Osteocyte (in vitro differentiated cells): Measurements from ENCODE around the gene LYZ. TPM values are rescaled to one million over a fixed set of nuclear protein-coding genes. Genes with fewer than 3 reads are reported as not detected.

Source experiments
- DNase-seq: peaks from one replicate; pipeline ENCODE4 v3.0.0; 2021; ENCODE audit warnings: mixed read lengths; ENCODE audit not compliant: unreplicated experiment; ENCODE audit errors: extremely low spot score
- H3K27ac Mint-ChIP-seq: one replicate; pipeline ENCODE4 v1.8.0; 2021; ENCODE audit warnings: mild to moderate bottlenecking, mixed read lengths; ENCODE audit not compliant: unreplicated experiment
- H3K27me3 Mint-ChIP-seq: one replicate; pipeline ENCODE4 v1.8.0; 2021; ENCODE audit warnings: mixed read lengths; ENCODE audit not compliant: unreplicated experiment
- H3K36me3 Mint-ChIP-seq: one replicate; pipeline ENCODE4 v1.8.0; 2021; ENCODE audit warnings: mixed read lengths; ENCODE audit not compliant: unreplicated experiment
- H3K4me1 Mint-ChIP-seq: one replicate; pipeline ENCODE4 v1.8.0; 2021; ENCODE audit warnings: mixed read lengths; ENCODE audit not compliant: unreplicated experiment
- H3K4me3 Mint-ChIP-seq: one replicate; pipeline ENCODE4 v1.8.0; 2021; ENCODE audit warnings: mild to moderate bottlenecking, moderate library complexity, mixed read lengths; ENCODE audit not compliant: unreplicated experiment
- H3K9me3 Mint-ChIP-seq: one replicate; pipeline ENCODE4 v1.8.0; 2021; ENCODE audit warnings: mixed read lengths; ENCODE audit not compliant: unreplicated experiment
- total RNA-seq: library from RNA; stranded (reverse); gene quantifications from 2 replicates; pipeline ENCODE4 v1.2.1, GENCODE V29; 2021
- TF ChIP-seq, protein P1 (sequence below): fragments of 200-600 bp; sonication (generic); IDR thresholded peaks from 2 replicates; pipeline ENCODE4 v1.5.0; 2021; ENCODE audit warnings: antibody characterized with exemption, mild to moderate bottlenecking, moderate library complexity

Gene LYZ
- total RNA-seq, 1 donor from 2014 or later = 0.21 TPM

DNA sequence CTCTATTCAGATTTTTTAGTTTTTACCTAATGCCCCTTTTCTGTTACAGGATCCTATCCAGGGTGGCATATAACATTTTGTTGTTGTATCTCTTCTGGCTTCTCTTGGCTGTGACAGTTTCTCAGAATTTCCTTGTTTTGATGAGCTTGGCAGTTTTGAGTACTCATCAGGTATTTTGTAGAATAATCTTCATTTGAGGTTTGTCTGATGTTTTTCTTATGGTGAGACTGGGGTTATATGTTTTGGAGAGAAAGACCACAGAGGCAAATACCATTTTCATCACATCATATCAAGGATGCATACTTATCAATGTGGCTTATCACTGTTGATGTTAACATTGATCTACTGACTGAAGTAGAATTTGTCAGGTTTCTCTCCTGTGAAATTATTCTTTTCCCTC, 14.0 kb upstream of the LYZ start:
- no peak for DNase-seq
- no peaks in the 10 kb centered on the region for H3K36me3 Mint-ChIP-seq
- no peak overlapping the region for H3K4me3 Mint-ChIP-seq
- H3K9me3 Mint-ChIP-seq = no peaks in the 10 kb centered on the region
- H3K27me3 Mint-ChIP-seq = peaks cover 58% of the 10 kb centered on the region
- H3K4me1 Mint-ChIP-seq = peaks cover 8% of the 10 kb centered on the region
- no peak overlapping the region for H3K27ac Mint-ChIP-seq
- TF ChIP-seq, protein P1, sequence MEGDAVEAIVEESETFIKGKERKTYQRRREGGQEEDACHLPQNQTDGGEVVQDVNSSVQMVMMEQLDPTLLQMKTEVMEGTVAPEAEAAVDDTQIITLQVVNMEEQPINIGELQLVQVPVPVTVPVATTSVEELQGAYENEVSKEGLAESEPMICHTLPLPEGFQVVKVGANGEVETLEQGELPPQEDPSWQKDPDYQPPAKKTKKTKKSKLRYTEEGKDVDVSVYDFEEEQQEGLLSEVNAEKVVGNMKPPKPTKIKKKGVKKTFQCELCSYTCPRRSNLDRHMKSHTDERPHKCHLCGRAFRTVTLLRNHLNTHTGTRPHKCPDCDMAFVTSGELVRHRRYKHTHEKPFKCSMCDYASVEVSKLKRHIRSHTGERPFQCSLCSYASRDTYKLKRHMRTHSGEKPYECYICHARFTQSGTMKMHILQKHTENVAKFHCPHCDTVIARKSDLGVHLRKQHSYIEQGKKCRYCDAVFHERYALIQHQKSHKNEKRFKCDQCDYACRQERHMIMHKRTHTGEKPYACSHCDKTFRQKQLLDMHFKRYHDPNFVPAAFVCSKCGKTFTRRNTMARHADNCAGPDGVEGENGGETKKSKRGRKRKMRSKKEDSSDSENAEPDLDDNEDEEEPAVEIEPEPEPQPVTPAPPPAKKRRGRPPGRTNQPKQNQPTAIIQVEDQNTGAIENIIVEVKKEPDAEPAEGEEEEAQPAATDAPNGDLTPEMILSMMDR = no peak

DNA sequence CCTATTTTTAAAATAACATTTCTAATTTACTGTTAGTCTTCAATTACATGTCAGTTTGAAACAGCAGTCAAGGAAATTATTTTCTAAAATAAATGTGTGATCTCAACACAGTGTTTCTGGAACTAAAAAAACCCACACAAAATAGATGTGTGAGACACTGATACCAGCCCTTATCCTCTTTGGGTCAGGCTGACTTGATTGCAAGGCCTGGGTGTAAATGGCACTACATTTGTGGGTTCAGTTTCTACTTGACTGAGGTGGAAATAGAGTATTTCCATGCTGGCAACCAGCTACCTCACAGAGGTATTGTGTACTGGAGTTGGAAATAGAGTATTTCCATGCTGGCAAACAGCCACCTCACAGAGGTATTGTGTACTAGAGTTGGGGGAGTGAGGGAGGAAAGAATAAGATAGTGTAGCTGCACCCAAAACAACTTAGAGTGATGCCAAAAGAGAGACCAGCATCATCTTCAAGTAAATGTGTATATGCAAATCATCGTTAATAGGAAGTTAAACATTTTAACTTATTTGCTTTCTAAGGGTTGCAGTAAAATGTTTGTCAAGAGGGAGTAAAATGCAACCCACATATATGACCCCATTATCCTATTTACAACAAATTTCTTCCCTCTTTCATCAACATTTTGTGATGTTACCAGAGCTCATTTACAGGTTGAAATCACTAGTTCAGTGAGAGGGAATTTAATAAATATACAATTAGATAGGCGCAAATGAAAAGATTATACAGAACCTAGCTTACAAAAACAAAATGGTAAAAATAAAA, 10.7 kb upstream of the LYZ start:
- Mint-ChIP-seq H3K27me3 (peaks cover 58% of the 10 kb centered on the region), H3K36me3 (no peaks in the 10 kb centered on the region), H3K4me3 (no peak overlapping the region), H3K9me3 (no peaks in the 10 kb centered on the region), H3K27ac (no peak overlapping the region), H3K4me1 (no peaks in the 10 kb centered on the region)
- no peak for DNase-seq
- TF ChIP-seq, protein P1 = no peak

DNA sequence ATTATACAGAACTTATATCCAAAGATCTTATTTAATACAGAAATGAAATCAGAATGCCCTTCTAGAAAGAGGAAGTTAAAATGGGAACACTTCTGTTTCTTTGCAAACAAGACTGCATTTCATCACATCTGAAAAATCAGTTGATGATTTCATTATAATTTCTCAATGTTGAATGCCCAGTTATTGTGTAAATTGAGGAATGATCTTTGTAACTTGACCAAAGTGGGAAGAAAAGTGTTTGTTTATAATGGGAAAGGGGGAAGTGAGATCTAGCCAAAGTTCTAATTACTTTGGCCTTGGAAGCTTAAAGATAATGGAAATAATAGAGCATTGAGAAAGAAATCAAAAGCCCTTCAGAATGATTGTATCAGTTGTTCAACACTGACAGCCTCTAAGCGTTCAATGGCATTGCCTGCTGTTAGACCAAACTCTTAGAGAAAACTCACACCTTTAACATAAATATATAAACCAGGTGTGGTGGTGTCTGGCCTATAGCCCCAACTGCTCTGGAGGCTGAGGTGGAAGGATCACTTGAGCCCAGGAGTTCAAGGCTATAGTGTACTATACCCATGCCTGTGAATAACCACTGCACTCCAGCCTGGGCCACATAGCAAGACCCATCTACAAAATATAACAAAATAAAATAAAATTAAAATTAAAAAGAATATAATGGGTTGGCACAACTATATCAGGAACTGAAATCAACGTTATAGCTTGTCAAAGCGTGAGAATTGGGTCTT, 9.9 kb upstream of the LYZ start:
- no peaks in the 10 kb centered on the region for H3K36me3 Mint-ChIP-seq
- no peaks in the 10 kb centered on the region for H3K9me3 Mint-ChIP-seq
- TF ChIP-seq, protein P1 = no peak
- DNase-seq = no peak
- H3K27ac Mint-ChIP-seq = no peak overlapping the region
- peaks cover 60% of the 10 kb centered on the region for H3K27me3 Mint-ChIP-seq
- H3K4me3 Mint-ChIP-seq = no peak overlapping the region
- H3K4me1 Mint-ChIP-seq = no peaks in the 10 kb centered on the region

DNA sequence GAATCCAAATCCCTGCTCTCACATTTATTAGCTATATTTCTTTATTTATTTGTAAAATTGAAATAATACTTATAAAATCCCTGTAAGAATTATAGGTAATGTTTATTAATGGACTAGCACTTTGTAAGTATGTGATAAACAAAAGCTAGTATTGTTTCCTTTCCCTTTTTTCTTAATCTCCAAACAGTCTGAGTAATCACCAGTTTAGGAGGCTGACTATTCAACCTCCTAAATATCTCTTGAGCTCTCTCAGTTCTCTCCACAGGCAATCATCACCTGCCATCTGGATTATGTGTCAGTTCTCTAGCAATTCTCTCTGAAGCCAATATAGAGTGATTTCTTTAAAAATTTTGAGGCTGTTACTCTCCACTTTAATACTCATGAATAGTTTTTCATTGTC, 9.2 kb upstream of the LYZ start:
- Mint-ChIP-seq H3K9me3 (no peaks in the 10 kb centered on the region), H3K4me3 (no peak overlapping the region), H3K36me3 (no peaks in the 10 kb centered on the region), H3K27me3 (peaks cover 61% of the 10 kb centered on the region), H3K4me1 (no peaks in the 10 kb centered on the region), H3K27ac (no peak overlapping the region)
- TF ChIP-seq, protein P1 = no peak
- no peak for DNase-seq

DNA sequence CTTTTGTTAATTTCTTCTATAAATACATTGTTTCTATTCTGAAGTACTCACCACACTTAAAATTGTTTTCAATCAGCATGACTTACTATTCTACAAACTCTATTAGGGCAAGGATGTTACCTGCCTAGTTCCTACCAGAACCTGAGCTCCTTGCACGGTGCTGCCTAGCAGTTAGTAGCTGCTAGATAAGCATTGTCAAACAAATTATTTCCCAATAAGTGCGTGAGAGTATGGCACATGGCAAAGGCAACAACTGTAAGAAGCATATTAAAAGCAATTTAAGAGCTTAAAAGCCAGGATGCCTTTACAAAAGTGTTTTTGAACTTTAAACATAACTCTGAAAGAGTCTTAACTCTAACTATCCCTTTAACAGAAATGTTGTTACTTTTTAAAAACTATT, 8.2 kb upstream of the LYZ start:
- TF ChIP-seq, protein P1 = no peak
- Mint-ChIP-seq H3K9me3 (no peaks in the 10 kb centered on the region), H3K4me1 (no peaks in the 10 kb centered on the region), H3K36me3 (no peaks in the 10 kb centered on the region), H3K4me3 (no peak overlapping the region), H3K27ac (no peak overlapping the region), H3K27me3 (peaks cover 54% of the 10 kb centered on the region)
- no peak for DNase-seq
